Activated gamma-delta T cell (primary cell): Measurements from ENCODE around the gene PRKCG.
"Not testable (repeated sequence)": the region's sequence is repeated elsewhere in the genome, so short reads cannot be mapped to it uniquely, and the experiment has no call there.

Experiments used
- DNase-seq: peaks from one replicate; lab custom pipeline; 2025; lab: John Stamatoyannopoulos, UW

PRKCG gene

DNA sequence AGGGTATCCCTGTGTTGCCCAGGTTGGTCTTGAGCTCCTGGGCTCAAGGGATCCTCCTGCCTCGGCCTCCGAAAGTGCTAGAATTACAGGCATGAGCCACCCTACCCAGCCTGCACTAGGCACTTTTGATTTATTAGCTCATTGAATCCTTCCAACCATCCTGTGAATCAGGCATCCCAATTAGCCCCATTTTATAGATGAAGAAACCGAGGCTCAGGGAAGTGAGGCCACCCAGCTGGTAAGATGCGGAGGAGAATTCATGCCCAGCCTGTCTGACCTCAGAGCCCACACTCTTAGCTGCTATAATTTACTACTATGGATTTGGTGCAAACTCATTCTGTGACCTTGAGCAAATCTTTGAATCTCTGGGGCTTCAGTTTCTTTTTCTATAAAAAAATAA, 62.9 kb downstream of the PRKCG start:
- no peak for DNase-seq

DNA sequence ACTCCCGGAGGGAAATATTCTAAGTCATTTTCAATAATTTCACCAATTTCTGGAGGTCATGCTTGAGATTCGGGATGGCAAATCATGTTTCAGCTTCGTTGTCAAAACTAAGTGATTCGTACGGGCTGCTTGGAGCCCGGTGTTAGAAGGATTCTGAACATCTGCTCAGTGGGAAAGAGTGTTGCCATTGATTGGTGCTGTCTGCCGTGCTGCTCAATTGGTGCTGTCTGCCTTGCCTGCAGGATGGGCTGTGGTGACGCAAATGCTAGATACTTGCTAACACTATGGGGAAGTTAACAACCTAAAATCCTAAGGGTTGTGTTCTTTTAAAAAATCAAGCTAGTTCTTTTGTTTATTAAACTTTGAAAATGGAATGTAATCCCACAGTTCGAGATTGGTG, 63.4 kb downstream of the PRKCG start:
- no peak for DNase-seq

DNA sequence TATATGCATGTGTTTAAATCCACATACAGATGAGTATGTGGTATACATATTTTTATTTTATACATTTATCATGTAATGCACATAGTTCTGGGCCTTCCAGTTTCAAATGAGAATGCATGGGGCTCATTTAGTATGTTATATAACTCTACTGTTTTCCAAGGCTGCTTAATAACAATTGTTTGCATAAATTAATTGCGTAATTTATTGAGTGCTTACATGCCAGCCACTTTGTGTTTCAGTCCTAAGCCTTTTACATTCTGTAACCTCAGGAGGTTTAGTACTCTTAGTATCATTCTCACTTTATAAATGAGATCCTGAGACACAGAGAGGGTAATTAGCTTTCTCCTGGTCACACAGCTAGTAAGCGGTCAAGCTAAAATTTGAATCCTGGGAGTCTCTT, 64.0 kb downstream of the PRKCG start:
- no peak for DNase-seq

DNA sequence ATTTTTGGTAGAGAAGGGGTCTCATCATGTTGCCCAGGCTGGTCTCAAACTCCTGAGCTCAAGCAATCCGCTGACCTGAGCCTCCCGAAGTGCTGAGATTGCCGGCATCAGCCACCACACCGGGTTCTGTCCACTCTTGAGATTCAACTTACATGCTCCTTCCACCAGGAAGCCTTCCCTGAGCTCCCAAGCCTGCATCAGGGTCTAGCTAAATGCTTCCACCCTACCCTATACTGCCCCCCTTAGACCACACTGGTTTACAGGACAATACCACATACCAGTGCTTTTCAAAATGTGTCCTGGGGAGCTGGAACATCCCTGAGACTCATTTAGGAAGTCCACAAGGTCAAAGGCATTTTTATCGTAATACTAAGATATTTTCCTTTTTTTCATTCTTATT, 65.6 kb downstream of the PRKCG start:
- no peak for DNase-seq

DNA sequence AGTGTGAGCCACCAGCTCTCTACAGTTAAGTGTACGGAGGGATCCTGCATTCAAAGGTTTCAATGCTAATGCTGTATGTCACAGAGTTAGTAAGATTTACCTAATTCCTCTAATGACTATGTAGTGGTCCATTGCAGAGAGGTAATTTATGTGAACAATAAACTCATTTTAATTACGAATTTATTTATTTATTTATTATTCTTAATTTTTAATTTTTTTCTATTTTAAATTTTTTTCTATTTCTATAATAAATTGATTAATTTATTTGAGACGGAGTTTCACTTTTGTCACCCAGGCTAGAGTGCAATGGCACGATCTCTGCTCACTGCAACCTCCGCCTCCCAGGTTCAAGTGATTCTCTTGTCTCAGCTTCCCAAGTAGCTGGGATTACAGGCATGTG, 66.6 kb downstream of the PRKCG start:
- DNase-seq = not testable (repeated sequence)

DNA sequence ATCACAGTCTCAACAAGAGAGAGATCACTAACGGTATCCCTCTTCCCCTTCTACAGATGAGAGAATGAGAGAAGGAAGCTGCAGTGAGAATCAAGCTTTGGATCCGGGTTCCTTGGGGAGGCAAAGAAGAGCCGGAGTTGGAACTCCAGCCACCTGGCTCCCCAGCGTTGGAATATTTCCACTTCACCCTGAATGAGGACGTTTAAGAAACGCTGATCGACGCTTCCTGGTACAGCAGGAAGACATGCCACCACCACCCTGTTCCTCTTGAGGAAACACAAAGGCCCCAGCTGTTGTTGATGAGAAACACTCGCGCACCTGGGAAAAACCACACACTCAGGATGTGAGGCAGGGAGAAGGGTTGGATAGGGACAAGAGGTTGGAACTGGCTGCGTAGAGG, 69.4 kb downstream of the PRKCG start:
- DNase-seq = no peak

DNA sequence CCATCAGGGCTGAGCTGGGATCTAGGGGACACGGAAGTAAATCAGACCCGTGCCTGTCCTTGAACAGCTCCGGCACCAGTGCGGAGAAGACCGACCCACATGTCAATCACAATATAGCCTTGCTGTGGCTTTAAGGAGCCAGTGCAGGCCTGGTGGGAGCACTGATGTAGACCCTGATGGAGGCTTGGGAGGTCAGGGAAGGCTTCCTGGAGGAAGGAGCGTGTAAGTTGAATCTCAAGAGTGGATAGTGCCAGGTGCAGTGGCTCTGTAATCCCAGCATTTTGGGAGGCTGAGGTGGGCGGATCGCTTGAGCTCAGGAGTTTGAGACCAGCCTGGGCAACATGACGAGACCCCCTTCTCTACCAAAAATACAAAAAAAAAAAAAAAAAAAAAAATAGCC, 70.0 kb downstream of the PRKCG start:
- DNase-seq = no peak

DNA sequence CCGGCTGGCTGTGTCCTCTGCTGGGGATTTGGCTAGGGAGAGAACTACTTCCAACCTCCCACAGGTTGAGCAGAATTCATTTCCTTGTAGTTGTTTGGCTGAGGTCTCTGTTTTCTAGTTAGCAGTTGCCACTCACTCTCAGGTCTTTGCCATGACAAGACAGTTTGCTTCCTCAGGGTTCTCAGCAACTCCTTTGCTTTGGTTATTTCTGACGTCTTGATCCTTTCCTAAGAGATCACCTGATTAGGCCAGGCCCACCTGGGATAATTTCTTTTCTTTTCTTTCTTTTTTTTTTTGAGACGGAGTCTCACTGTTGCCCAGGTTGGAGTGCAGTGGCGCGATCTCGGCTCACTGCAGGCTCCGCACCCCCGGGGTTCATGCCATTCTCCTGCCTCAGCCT, 71.4 kb downstream of the PRKCG start:
- no peak for DNase-seq
